B cell (primary cell): Measurements from ENCODE around the gene DDO. TPM values are rescaled to one million over a fixed set of nuclear protein-coding genes. Genes with fewer than 3 reads are reported as not detected.

ENCODE experiments used
- ATAC-seq: fragments of 200-7000 bp; cut with Tn5 transposase; one replicate; pipeline ENCODE4 v1.10.0; 2021; ENCODE audit warnings: low read depth, mild to moderate bottlenecking, moderate number of reproducible peaks, moderate library complexity
- CTCF ChIA-PET: fragments of 350-600 bp; sonication (Branson Sonifier 250); formaldehyde crosslinking; loops from one replicate; lab custom pipeline; 2021; ENCODE audit warnings: antibody characterized with exemption, inconsistent platforms; lab: Charles Lee
- POLR2A ChIA-PET: fragments of 350-600 bp; sonication (Branson Sonifier 250); formaldehyde crosslinking; loops from one replicate; lab custom pipeline; 2021; ENCODE audit warnings: antibody characterized with exemption; lab: Charles Lee
- DNase-seq: peaks from one replicate; pipeline ENCODE4 v3.0.0; 2013
- H2AFZ ChIP-seq: 2 replicates; pipeline ENCODE4 v1.6.1; 2012; ENCODE audit warnings: mild to moderate bottlenecking, low read depth, low read length; ENCODE audit not compliant: insufficient read depth, poor library complexity, severe bottlenecking
- H3K27ac ChIP-seq, 2 donors: 1 replicate in 1 of 2; 2 replicates in 1 of 2; pipeline ENCODE4 v1.5.1; 2012 to 2013; ENCODE audit warnings: low read length in 2 of 2, mild to moderate bottlenecking in 2 of 2, moderate library complexity in 1 of 2
- H3K27me3 ChIP-seq, 4 experiments: fragments of 200-600 bp in 1 of 4; sonication (generic) in 1 of 4; replicated peaks in 1 of 4; 1 replicate in 2 of 4; 2 replicates in 2 of 4; pipeline versions ENCODE4 v1.6.1 to v1.7.0; 2013 to 2016; ENCODE audit warnings: low read length in 3 of 4, mild to moderate bottlenecking in 2 of 4, mixed read lengths in 1 of 4, moderate library complexity in 1 of 4; ENCODE audit not compliant: insufficient read depth in 4 of 4, control insufficient read depth in 3 of 4; ENCODE audit errors: control extremely low read depth in 1 of 4
- H3K36me3 ChIP-seq, 2 experiments: replicated peaks in 1 of 2; 1 replicate in 1 of 2; 2 replicates in 1 of 2; pipeline versions ENCODE4 v1.6.1 to v1.7.1; 2013; ENCODE audit warnings: low read length in 1 of 2; ENCODE audit not compliant: insufficient read depth in 2 of 2, control insufficient read depth in 1 of 2; ENCODE audit errors: control extremely low read depth in 1 of 2, extremely low read depth in 1 of 2
- H3K4me1 ChIP-seq, 2 donors: fragments of 200-600 bp in 1 of 2; sonication (generic) in 1 of 2; 1 replicate in 1 of 2; 2 replicates in 1 of 2; pipeline versions ENCODE4 v1.5.1 to v1.6.1; 2013 to 2017; ENCODE audit warnings: low read length in 2 of 2; ENCODE audit not compliant: control insufficient read depth in 2 of 2, insufficient read depth in 2 of 2
- H3K4me2 ChIP-seq: replicated peaks from 2 replicates; pipeline ENCODE3; 2012; ENCODE audit warnings: mild to moderate bottlenecking, low read depth, low read length; ENCODE audit not compliant: poor library complexity, severe bottlenecking
- H3K4me3 ChIP-seq, 5 experiments: fragments of 200-600 bp in 1 of 5; sonication (generic) in 1 of 5; 1 replicate in 3 of 5; 2 replicates in 2 of 5; pipeline versions ENCODE4 v1.5.1 to v1.7.0; 2011 to 2016; ENCODE audit warnings: low read length in 4 of 5, mild to moderate bottlenecking in 4 of 5, low read depth in 2 of 5, control low read depth in 1 of 5, moderate library complexity in 1 of 5; ENCODE audit not compliant: insufficient read depth in 1 of 5; ENCODE audit errors: control extremely low read depth in 1 of 5, extremely low read depth in 1 of 5
- H3K79me2 ChIP-seq: fragments of 200-600 bp; sonication (generic); one replicate; pipeline ENCODE4 v1.6.0; 2016; ENCODE audit warnings: low read length; ENCODE audit not compliant: control insufficient read depth, insufficient read depth
- H3K9ac ChIP-seq: fragments of 200-600 bp; sonication (generic); 2 replicates; pipeline ENCODE4 v1.6.1; 2017; ENCODE audit warnings: mild to moderate bottlenecking, low read length, moderate library complexity
- H3K9me3 ChIP-seq, 3 donors: one replicate each; pipeline versions ENCODE4 v1.6.1 to v1.7.1; 2013; ENCODE audit warnings: low read length in 2 of 3; ENCODE audit not compliant: control insufficient read depth in 2 of 3, insufficient read depth in 1 of 3; ENCODE audit errors: control extremely low read depth in 1 of 3
- H4K20me1 ChIP-seq: 2 replicates; pipeline ENCODE4 v1.6.0; 2012; ENCODE audit warnings: mild to moderate bottlenecking, low read length; ENCODE audit not compliant: insufficient read depth, control insufficient read depth, poor library complexity, severe bottlenecking
- H3K27ac Mint-ChIP-seq: one replicate; pipeline ENCODE4 v1.8.0; 2021; ENCODE audit warnings: mixed read lengths
- H3K27me3 Mint-ChIP-seq: one replicate; pipeline ENCODE4 v1.8.0; 2021; ENCODE audit warnings: mixed read lengths
- H3K4me1 Mint-ChIP-seq: one replicate; pipeline ENCODE4 v1.8.0; 2021; ENCODE audit warnings: mixed read lengths
- H3K4me3 Mint-ChIP-seq: one replicate; pipeline ENCODE4 v1.8.0; 2021; ENCODE audit warnings: mixed read lengths
- H3K9me3 Mint-ChIP-seq: one replicate; pipeline ENCODE4 v1.8.0; 2022; ENCODE audit warnings: mixed read lengths; ENCODE audit not compliant: insufficient read depth
- CTCF ChIP-seq: fragments of 200-600 bp; IDR thresholded peaks from one replicate; pipeline ENCODE4 v1.8.0; 2022; ENCODE audit warnings: antibody characterized with exemption, mild to moderate bottlenecking
- EZH2 ChIP-seq: IDR thresholded peaks from 2 replicates; pipeline ENCODE4 v1.6.1; 2012; ENCODE audit warnings: borderline replicate concordance, low read depth, mild to moderate bottlenecking, moderate library complexity, low read length; ENCODE audit not compliant: insufficient read depth, poor library complexity, severe bottlenecking
- WGBS: methylation state at CpG from one replicate; pipeline ENCODE4 v1.1.5; 2013; ENCODE audit warnings: missing lambda C conversion rate; ENCODE audit not compliant: insufficient coverage; 5-methylcytosine and 5-hydroxymethylcytosine counted together
- intact Hi-C: fragments of 100-400 bp; cut with micrococcal nuclease; formaldehyde crosslinking; loops from one replicate; pipeline ENCODE4 v1.10.0; 2022
- polyA plus RNA-seq: library from polyadenylated mRNA; depleted of rRNA; stranded (reverse); fragments of >200 nt; gene quantifications from 2 replicates; pipeline ENCODE4 v1.2.3, GENCODE V29; 2012
- total RNA-seq, 2 donors: library from RNA; stranded (reverse); fragments of 120-200 nt in 1 of 2; gene quantifications; 1 replicate in 1 of 2; 2 replicates in 1 of 2; pipeline versions ENCODE4 v1.2.3 to v1.2.4, GENCODE V29; 2013 to 2022

DDO gene
- total and polyA plus RNA-seq, 2 donors (not counting 1 experiment from before 2014, with no cell fraction given), result not detected

- Mint-ChIP-seq H3K4me3 (no peak overlapping the region), H3K9me3 (no peaks in the 10 kb centered on the region), H3K27ac (no peak overlapping the region), H3K27me3 (peaks cover 16% of the 10 kb centered on the region), H3K4me1 (no peaks in the 10 kb centered on the region)
- Histone ChIP-seq H3K4me3 (no peak overlapping the region), H3K36me3 (no peaks in the 10 kb centered on the region), H3K9ac (no peak overlapping the region), H3K4me1 (no peaks in the 10 kb centered on the region), H3K79me2 (no peaks in the 10 kb centered on the region), H3K4me2 (no peak overlapping the region), H3K9me3 (peaks cover 0 to 3% (median 0%) of the 10 kb centered on the region in 3 donors), H4K20me1 (no peaks in the 10 kb centered on the region), H3K27ac (no peak overlapping the region), H2AFZ (no peak overlapping the region), H3K27me3 (peaks cover 0 to 2% (median 0%) of the 10 kb centered on the region in 4 experiments)
- DNase-seq (no peak), ATAC-seq (no peak)
- no CpG with 5 or more reads among the region's 3 CpGs for WGBS
- ChIA-PET POLR2A (no interaction called here), CTCF (no interaction called here)
- intact Hi-C loops, result no loop called here
- no peak for TF ChIP-seq CTCF
- TF ChIP-seq EZH2, result no peak
Observed at GRCh38 chr6:110432285-110432900, 17.0 kb upstream of the DDO start.

- intact Hi-C loops, result no loop called here
- no peak for ATAC-seq
Observed at GRCh38 chr6:110430741-110431140, 15.4 kb upstream of the DDO start.

More at GRCh38 chr6:110430741-110431140, 15.4 kb upstream of the DDO start:
- Mint-ChIP-seq H3K9me3 (no peaks in the 10 kb centered on the region), H3K27ac (no peak overlapping the region), H3K4me3 (no peak overlapping the region), H3K27me3 (peaks cover 18% of the 10 kb centered on the region), H3K4me1 (no peaks in the 10 kb centered on the region)
- CTCF ChIA-PET, result no interaction called here
- Histone ChIP-seq H3K79me2 (no peaks in the 10 kb centered on the region), H3K4me2 (no peak overlapping the region), H3K9me3 (no peaks in the 10 kb centered on the region), H2AFZ (no peak overlapping the region), H3K27ac (no peak overlapping the region), H3K9ac (no peak overlapping the region), H3K4me3 (no peak overlapping the region), H3K36me3 (no peaks in the 10 kb centered on the region), H3K4me1 (no peaks in the 10 kb centered on the region), H3K27me3 (no peaks in the 10 kb centered on the region), H4K20me1 (no peaks in the 10 kb centered on the region)
- POLR2A ChIA-PET, result no interaction called here
- DNase-seq, result no peak
- 92% methylated on average over 3 of the region's 4 CpGs for WGBS
- no peak for TF ChIP-seq EZH2
- TF ChIP-seq CTCF, result no peak
